Fibroblast of skin of left biceps (primary cell): ENCODE measurements around the gene PPP2R2C.

ENCODE experiments used
- DNase-seq, 2 experiments: peaks; one replicate each; pipeline ENCODE4 v3.0.0-alpha.2; 2013; ENCODE audit warnings: low read depth in 2 of 2

PPP2R2C gene

GRCh38 chr4:6449746-6450369, 22.6 kb downstream of the PPP2R2C start:
- no peak for DNase-seq

DNA sequence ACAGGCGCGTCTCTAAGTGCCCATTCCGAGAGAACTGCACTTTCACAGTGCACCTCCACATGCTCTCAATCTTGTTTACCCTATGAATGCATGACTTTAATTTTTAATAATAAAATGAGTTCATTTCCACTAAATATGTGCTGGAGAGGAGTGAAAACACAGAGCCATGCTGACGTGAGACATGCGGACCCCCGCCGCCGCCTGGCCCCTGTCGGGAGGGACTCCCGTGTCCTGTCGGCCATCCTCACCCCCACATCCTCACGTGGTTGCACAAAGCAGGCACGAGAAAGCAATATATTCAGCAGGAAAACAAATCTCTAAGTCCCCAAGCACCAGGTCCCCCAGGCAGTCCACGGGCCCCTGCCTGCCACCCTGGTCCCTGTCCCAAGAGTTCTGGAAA, 23.1 kb downstream of the PPP2R2C start:
- DNase-seq, result no peak

- no peak for DNase-seq
These were observed 23.8 kb downstream of the PPP2R2C start for GRCh38 chr4:6448476-6449170.

- DNase-seq, result no peak
These were observed 24.7 kb downstream of the PPP2R2C start for GRCh38 chr4:6447672-6448171.

- no peak for DNase-seq
These were observed 25.6 kb downstream of the PPP2R2C start for GRCh38 chr4:6446538-6447451.

- DNase-seq, result no peak
These were observed 26.3 kb downstream of the PPP2R2C start for GRCh38 chr4:6446130-6446482.

GRCh38 chr4:6445403-6446129, 26.8 kb downstream of the PPP2R2C start:
- DNase-seq, result no peak

- DNase-seq, result no peak
These were observed 27.8 kb downstream of the PPP2R2C start for GRCh38 chr4:6444582-6444981.

- no peak for DNase-seq
These were observed 29.1 kb downstream of the PPP2R2C start for GRCh38 chr4:6443035-6444023.

DNA sequence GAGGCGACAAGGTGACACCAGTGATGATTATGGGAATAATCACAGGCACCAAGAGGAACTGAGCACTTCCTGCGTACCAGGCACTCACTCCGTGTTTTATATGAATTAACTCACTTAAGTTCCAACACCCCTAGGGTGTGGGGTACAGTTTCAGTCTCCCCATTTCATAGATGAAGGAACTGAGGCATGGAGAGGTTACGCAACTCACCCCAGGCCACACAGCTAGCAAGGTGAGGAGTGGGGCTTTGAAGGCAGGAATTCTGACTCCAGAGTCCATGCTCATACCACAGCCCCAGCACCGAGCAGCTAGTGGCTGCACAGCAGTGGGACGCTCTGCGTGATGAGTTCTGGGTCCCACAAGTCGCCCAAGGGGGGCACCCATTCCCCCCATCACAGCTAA, 29.9 kb downstream of the PPP2R2C start:
- DNase-seq, result no peak

DNA sequence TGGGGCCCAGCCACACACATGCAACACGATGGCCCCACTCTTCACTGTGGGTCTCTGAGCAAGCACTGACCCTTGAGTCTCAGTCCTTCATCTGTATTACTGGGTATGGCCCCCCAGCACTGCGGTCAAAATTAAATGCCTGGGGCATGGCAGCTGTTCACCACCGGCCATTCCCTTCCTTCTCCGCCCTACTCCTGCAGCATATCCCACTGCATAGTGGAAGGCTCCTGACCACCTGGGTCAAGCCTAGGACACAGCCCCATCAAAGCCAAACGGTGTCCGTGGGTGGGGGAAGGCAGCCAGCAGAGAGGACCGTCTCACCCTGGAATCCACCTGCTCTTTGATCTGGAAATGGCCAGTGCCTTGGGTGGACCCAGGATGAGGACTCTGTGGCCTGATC, 30.7 kb downstream of the PPP2R2C start:
- no peak for DNase-seq

DNA sequence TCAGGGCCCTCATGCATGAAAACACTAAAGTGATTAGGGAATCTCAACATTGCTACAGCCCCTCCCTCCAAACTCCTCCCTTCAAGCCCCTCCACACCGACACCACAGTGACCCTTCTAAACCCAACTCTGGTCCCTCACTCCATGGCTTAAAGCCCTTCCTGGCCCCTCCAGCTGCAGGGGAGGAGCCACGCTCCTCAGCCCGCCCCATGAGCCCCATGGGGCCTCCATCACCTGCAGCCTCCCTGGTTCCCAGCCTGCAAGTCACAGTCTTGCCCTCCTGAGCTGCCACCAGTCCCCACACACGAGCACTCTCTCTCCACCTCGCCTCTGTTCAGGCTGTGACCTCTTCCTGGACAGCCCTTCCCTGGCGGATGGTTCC, 31.2 kb downstream of the PPP2R2C start:
- no peak for DNase-seq

- no peak for DNase-seq
These were observed 31.8 kb downstream of the PPP2R2C start for GRCh38 chr4:6440506-6441201.

- no peak for DNase-seq
These were observed 33.2 kb downstream of the PPP2R2C start for GRCh38 chr4:6439120-6439762.

DNA sequence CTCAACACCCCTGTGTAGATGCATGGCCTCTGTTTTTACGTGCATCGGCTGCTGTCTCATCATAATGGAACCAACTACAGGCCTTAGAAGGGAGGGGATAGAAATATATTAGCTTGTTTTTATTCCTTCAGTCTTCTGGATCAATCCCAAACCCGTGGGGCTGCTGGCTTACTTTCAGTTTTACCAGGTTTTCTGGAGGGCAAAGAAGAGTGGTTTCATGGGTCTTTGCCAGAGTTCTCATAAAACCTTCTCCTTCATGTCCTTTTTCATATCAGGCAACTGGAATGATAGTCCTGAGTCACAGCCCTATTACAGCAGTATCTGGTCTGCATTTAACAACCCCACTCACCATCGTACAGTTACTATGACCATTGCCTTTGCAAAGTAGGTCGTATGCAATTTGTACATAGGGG, 34.6 kb downstream of the PPP2R2C start:
- no peak for DNase-seq

DNA sequence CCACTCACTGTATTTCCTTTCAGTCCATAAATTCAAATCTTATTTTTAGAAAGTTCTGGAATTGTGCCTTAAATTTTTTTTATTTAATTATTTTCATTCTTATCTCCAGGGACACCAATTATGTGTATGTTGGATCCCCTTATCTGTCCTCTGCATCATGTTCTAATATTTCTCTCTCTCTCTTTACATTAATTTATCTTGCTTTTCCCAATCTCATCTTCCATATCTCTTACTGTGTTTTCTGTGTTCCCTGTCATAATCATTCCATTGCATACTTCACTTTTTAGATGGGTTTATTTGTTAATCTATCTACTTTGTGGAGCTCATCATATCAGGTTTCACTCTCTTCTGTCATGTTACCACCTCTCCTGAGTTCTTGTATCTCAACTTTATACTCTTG, 37.4 kb downstream of the PPP2R2C start:
- no peak for DNase-seq

GRCh38 chr4:6430927-6431326, 41.5 kb downstream of the PPP2R2C start:
- DNase-seq, result no peak

- no peak for DNase-seq
These were observed 44.8 kb downstream of the PPP2R2C start for GRCh38 chr4:6427439-6428090.
